ENCODE data around the gene UBE2J2.

UBE2J2 gene

DNA sequence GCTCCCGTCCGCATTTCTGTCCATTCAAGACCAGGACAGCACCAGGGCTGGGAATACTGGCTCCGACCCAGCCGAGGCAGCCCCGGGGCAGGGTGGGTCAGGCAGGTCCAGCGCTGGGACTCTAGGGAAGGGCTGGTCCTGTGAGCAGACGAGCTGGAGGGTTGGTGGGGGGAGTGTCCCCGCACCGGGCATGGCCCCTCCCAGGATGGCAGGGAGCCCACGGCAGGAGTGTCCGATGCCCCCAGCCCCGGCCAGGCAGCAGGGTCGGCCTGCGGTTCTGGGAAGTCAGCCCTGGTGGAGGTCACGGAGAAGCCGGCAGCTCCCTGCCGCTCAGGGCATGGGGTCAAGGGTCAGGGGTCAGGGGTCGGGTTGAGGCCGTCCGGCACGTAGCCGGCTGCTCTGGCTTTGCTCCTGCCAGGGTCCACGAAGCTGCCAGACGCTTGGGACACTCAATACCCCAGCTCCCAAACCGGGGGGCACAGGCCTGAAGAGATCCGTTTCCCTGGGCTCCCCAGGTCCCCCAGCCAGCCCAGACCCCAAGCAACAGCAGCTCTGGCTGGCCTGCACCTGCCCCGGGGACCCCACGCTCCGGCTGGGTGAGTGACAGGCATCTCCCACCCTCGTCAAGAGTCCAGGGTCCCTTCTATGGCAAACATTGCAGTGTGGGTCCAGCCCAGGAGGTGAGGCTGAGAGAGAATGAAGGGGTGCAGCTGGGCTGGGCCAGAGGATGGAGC, 33.9 kb downstream of the UBE2J2 start:
- DNase-seq (ENCODE audit: low read depth): no peak

GRCh38 chr1:1239227-1239613, 34.4 kb downstream of the UBE2J2 start:
- no peak for DNase-seq (ENCODE audit: low read depth)

- DNase-seq (ENCODE audit: low read depth): no peak
These were observed 34.9 kb downstream of the UBE2J2 start for GRCh38 chr1:1238702-1239178.

GRCh38 chr1:1237874-1238701, 35.6 kb downstream of the UBE2J2 start:
- no peak for DNase-seq (ENCODE audit: low read depth)

- no peak for DNase-seq (ENCODE audit: low read depth)
These were observed 36.4 kb downstream of the UBE2J2 start for GRCh38 chr1:1236945-1237873.

DNA sequence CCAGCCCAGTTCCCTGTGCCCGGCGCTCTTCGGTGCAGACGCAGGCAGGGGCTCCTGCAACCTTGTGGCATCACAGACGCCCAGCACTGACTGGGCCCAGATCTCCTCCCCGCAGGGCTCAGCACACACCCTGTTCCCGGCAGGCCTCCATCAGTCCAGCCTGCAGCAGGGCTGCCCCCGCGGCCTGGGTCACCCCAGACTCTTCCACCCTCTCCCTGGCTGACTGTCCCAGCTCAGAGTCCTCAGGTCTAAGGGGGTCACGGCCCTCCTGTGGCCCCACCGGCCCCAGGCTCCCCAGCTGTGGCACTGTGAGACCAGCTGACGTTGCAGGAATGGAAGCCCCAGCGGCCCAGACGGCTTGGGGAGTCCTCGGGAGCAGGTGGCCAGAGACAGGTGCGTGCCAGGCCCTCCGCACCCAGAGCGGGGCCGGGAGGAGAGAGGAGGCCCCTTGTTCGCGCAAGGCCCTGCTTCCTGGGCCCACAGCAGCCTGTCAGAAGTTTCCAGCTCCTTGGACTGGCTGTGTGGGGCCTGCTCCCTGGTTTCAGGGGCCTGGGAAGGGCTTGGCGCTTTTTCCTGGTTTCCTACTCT, 37.4 kb downstream of the UBE2J2 start:
- DNase-seq (ENCODE audit: low read depth): no peak

- DNase-seq (ENCODE audit: low read depth): no peak
These were observed 38.5 kb downstream of the UBE2J2 start for GRCh38 chr1:1235016-1235744.

DNA sequence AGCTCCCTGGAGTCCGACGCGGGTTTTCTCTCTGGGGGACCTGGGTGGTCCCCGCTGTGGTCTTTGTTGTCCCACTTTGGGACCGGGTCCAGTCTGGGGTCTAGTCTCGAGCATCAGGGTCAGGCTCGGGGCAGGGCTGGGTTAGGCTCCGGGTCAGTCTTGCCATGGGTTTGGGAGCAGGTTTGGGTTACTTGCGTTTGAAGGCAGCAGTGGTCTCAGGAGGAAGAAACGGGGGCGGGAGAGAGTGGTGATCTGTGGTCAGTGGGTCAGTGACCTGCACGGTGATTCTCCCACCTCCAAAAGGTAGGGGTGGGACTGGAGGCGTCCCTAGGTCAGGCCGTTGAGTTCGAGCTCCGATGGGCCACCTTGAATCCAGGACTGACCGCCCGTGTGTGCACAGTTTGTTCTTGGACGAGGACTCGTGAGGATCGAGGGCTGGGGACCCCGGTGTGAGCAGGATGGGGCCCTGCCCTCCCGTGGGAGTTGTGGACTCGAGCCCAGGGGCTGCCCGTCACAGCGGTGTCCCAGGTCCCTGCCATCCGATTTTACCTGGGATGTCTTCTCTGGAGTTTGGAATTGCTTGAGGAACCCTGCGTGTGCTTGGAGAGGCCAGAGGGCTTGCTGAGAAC, 39.4 kb downstream of the UBE2J2 start:
- DNase-seq (ENCODE audit: low read depth): no peak

- DNase-seq (ENCODE audit: low read depth): no peak
These were observed 40.1 kb downstream of the UBE2J2 start for GRCh38 chr1:1233567-1233892.

DNA sequence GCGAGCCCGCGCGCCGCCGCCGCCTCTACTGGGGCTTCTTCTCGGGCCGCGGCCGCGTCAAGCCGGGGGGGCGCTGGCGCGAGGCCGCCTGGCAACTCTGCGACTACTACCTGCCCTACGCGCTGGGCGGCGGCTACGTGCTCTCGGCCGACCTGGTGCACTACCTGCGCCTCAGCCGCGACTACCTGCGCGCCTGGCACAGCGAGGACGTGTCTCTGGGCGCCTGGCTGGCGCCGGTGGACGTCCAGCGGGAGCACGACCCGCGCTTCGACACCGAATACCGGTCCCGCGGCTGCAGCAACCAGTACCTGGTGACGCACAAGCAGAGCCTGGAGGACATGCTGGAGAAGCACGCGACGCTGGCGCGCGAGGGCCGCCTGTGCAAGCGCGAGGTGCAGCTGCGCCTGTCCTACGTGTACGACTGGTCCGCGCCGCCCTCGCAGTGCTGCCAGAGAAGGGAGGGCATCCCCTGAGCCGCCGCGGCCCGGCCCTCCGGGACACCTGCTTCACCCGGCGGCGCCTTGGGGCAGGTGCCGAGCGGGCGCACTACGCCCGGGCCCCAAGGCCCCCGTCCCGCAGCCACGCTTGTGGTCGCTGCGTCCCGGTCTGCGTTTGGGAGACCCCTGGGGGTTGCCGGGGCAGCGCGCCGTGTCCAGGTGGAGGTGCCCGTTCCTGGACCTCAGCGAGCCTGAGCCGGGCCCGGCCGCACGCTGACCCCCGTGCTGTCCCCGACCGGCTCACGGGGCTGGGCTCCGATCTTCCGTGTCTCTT, 40.7 kb downstream of the UBE2J2 start:
- DNase-seq (ENCODE audit: low read depth): no peak

GRCh38 chr1:1232208-1232795, 41.4 kb downstream of the UBE2J2 start, which contains the start of gene B3GALT6:
Gene B3GALT6, plus strand, starts transcription at chr1:1232237. Its CDS starts 42 bp downstream, at chr1:1232279.
- no peak for DNase-seq (ENCODE audit: low read depth)

DNA sequence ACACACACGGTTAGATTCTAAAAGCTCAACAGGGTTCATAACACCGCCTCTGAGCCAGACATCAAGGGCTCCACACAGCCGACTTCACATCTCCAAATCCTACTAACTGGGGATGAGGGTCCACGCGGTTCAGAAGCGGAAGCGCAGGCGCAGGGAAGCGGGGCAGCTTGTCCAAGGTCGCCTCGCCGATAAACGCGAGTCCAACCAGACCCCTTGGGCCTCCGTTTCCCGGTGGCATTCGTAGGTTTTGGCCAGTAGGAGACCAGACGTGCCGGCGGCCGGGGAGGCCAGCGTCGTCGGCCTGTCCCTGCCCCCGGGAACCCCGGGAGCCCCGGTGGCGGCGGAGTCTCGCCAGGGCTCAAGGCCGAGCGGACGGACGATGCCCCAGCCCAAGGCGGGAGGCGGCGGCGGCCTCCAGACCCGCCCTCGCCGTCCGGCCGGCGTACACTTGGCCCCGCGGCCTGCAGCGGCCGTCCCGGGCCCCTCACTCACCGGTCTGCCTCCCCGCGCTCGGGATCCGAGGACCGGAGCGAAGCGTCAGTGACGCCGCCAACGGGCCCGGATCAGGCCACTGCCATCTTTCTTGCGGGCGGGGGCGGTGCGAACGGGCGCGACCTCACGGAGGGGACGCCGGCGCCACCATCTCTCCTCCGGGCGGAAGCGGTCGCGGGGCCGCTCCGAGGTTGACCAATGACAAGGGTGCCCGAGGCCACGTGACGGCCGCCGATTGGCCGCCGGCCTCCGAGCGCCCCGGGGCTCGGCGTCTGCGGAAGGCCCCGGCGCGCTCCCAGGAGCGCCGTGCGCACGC, 42.0 kb downstream of the UBE2J2 start, which contains the start of gene SDF4:
TSS of gene SDF4 (minus strand) at position 602 of the 808 bp plus-strand sequence. CDS start 3,229 bp downstream, outside the sequence.
- DNase-seq (ENCODE audit: low read depth): peak; percentile 75

- DNase-seq (ENCODE audit: low read depth): peak; percentile 28
These were observed 42.8 kb downstream of the UBE2J2 start for GRCh38 chr1:1230656-1231399.

- DNase-seq (ENCODE audit: low read depth): no peak
These were observed 43.9 kb downstream of the UBE2J2 start for GRCh38 chr1:1229770-1230169.

- no peak for DNase-seq (ENCODE audit: low read depth)
These were observed 44.9 kb downstream of the UBE2J2 start for GRCh38 chr1:1228596-1229321.

- DNase-seq (ENCODE audit: low read depth): no peak
These were observed 45.5 kb downstream of the UBE2J2 start for GRCh38 chr1:1228187-1228586.

- DNase-seq (ENCODE audit: low read depth): no peak
These were observed 46.3 kb downstream of the UBE2J2 start for GRCh38 chr1:1227386-1227785.
